GM19025 (cell line): Measurements from ENCODE around the gene YDJC.
"Not testable (repeated sequence)": the region's sequence is repeated elsewhere in the genome, so short reads cannot be mapped to it uniquely, and the experiment has no call there.

Source experiments
- ATAC-seq: cut with Tn5 transposase; IDR thresholded peaks from one replicate; pipeline ENCODE4 v1.9.1; 2021; ENCODE audit warnings: mild to moderate bottlenecking, low read depth, moderate library complexity; ENCODE audit not compliant: unreplicated experiment

Gene YDJC

DNA sequence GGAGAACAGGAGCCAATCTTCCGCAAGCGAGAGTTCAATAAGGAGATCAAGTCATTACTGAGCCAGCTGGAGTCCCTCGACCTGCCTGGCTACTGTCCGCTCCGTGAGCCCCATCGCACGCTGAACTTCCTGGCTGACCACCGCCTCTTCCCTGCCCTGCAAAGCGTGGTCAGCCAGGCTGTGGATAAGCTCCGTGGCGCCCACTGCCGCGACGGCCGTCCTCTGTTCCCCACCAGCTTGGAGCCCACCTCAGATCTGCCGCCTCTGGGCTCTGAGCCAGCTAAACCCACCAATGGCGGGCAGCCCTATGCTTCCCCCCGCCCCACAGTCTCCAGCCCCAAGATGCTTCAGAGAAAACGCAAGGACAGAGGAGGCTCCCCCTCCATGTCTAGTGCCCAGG is 5.0 kb upstream of the YDJC start:
- no peak for ATAC-seq

DNA sequence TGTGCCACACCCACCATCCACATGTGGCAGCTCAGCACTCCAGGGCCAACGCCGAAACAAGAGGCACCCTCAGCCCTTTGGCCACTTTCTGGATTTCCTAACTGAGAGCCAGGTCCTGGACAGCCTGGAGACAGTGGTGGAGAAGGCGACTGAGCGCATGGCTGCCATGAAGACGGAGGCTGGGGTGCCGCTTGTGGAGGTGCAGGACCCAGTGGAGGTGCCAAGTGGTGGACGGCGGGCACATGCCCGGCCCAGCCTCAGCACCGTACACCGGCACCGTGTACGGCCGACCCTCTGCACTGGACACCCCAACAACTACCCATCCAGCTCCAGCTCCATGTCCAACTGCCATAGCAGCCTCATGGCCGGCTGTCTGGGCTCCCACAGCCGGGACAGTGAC is 4.3 kb upstream of the YDJC start:
- ATAC-seq, result no peak

DNA sequence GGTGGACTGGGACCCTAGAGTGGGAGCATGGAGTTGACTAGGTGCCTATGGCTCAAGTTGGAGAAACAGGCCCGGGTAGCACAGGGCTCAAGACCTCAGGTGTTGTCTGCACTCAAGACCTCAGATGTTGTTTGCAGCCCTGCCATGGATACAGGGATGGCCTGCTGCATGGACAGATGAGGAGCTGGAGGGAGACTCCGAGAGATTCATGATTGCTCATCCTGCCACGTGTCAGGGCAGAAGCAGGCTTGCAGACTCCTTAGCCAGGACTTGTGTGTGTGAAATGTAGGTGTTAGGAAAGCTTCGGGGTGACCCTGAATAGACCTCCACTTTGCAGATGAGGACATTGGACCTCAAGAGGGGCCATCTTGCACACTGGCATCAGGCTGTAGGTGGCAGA is 3.7 kb upstream of the YDJC start:
- no peak for ATAC-seq

DNA sequence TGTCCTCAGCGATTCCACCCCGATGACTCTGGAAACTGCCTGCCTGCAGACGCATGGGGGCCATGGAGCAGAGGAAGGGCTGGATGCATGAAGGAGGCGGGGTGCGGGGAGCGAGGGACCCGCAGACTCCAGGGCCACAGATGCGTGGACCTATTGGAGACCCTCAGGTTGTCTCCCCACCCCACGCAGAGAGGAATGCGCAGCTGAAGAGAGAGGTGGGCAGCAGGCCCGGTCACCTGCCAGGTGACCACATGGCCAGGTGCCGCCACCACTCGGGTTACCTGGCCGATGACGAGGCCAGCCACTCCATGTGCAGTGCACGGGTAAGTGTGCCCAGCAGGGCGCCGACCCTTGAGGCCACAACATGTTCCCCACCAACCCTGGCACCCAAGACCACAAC is 3.1 kb upstream of the YDJC start:
- ATAC-seq, result no peak

DNA sequence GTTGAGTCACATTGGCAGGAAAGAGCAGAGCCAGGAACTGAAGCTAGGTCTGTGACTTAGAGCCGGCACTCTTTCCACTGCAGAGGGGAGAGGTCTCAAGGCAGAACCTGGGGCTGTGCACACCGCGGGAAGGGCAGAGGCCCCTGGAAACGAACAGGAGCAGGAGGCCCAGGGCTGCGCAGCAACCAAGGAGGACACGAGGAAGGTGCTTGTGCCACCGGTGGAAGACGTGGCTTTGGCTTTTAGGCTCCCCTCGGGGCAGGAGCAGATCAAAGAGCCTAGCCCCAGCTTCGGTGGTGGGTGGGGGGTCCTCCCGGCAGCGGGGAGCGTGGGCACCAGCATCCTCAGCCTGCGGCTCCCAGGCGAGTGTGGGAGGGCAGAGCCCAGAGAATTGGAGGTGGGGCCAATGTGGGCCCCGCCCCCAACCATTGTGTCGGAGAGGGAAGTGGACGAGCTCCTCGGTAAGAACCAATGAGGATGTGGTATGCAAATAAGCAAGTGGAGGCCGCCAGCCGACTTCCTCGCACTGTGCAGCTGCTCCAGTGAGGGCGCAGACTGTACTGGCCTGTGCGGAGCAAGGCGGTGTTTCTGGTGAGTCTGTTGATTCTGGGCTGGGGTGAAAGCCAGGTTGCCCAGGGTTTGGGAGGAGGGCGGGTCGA is 2.5 kb upstream of the YDJC start, which contains the start of gene CCDC116:
Gene CCDC116, plus strand, starts transcription at position 524 of the 659 bp plus-strand sequence. CDS start 422 bp downstream, outside the sequence.
- ATAC-seq, result no peak

DNA sequence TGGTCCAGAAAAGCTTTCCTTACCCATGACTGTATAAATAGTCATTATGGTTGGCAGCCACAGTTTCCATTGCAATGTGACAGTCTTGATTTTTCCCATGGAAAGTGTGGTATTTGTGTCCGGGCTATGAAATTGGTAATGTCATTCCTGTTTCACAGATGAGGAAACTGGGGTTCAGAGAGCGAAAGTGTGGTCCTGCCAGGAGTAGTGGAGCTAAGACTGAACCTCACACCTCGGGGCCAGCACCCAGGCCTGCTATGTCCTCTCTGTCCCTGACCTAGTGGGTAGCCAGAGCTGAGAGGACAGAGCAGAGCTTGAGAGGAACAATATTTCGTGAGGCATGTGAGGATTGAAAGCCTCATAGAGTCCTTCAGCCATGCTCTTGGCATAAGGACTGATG is 1.2 kb upstream of the YDJC start:
- no peak for ATAC-seq

DNA sequence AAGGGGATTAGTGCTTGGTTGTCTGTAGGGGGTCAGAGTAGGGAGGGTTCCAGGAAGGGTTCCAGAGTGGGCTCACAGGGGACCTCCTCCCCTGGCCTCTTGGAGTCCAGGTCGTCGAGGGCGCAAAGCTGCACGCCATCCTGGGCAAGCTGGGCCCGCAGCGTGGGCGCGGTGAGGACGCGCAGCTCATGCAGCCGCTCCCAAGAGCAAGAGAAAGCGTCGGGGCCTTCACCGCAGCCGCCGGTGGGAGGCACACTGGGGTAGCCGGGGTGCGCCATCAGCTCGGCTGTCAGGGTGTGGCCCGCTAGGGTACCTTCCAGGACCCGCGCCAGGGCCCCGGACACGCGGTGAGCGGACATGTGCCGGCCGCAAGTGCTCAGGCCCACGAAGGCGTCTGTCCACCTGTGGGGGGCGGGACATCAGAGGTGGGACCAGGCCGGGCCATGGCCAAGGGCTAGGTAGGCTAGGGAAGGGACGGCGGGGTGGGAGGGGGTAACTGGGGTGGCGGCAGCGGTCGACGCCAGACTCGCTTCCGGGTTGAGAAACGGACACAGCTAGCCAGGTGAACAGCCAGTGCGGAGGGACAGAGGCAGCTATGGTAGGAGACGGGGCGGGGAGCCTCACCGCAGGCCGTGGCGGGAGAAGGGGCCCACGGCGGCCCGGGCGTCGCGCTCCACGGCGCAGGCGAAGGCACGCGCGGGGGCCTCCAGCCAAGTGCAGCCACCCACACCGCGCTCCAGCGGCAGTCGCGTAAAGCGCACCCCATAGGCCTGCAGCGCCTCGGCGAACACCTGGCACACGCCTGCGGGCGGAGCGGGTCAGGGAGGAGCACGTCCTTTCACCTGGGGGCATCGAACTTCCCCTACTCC is 1.2 kb downstream of the YDJC start:
- ATAC-seq, result peak; percentile 19

DNA sequence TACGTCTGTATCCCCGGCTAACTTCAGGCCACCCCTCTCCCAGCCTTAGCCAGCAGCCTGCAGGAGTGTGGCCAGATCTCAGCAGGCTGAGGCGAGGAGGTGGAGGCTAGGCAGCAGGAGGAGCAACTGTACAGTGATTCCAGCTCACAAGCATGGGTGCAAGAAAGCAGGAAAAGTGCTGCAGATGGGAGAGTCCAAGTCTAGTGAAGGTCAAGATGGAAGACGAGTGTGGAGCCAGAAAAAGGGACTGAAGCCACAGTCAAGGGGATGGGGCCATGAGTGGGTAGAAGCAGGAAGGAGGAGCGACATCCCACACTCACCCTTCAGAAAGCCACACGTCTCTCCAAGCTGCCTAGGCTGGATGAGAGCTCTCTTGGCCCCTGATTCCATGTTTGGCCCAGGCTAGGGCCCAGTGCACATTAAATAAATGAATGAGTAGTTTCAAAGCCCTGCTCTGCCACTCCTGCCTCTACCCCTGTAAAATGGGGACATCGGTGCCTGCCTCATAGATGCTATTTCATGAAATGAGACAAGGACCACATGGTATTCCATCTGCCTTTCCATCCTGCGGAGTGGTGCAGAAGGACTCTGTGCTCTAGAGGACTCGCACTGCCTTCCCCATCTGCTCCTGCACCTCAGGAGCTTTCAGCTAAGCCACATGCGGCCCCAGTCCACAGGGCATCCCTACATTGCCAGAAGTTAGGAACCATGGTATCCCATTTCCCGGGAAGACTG is 2.9 kb downstream of the YDJC start:
- no peak for ATAC-seq

DNA sequence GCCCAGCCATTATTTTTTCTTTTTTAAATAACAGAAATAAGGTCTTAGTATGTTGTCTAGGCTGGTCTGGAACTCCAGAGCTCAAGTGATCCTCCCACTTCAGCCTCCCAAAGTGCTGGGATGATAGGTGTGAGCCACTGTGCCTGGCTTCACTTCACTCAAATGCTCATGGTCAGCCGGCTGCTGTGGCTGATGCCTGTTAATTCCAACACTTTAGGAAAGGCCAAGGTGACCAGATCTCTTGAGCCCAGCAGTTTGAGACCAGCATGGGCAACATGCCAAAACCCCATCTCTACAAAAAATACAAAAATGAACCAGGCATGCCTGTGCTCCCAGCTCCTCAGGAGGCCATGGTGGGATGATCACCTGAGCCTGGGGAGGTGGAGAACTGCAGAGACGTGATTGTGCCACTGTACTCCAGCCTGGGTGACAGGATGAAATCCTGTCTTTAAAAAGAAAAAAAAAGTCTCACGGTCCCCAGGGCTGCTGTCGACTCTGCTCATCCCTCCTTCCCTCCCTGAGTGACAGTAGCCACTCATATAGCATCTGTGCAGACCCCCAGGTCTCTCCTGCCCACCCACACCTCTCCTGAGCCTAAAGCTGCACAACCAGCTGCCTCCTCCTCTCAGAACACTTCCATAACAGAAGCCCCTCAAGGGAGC is 3.6 kb downstream of the YDJC start:
- no peak for ATAC-seq

DNA sequence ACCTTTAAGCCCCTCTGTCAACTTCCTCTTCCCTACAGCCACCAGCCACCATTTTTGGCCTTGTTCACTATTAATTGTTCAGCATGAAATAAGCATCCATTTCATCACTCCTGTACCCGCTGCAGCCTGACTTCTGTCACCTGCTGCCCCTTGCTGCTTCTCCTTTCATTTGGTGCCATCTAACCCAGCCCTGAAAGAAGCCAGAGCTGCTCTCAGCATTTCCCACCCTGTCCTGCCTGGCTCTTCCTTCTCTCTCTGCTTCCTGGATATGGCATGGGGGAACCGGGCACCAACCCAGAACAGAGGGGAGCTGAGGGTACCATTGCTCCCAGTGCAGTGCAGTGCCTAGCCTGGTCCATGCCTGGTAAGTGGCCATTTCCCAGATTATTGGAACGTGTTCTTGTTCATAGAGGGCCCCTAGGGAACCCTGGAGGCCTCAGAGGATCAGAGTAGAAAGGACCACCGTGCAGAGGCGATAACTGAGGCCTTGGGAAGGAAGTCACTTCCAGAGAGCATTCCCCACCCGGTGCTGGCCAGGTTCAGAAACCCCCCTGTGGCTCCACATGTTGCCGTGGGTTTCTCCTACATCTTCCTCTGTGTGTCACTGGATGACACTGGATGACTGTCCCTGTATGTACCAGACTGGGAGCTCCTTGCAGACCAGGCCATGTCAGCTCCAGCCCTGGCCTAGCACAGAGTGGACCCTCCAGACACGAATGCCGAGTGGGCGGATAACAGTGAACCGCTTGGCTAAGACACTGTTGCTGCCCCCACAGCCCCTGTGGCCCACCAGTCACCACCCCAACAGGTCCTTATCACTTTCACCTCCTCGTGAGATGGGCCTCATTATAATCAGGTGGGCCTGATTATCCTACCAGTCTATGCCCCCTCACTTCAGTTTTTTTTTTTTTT is 4.7 kb downstream of the YDJC start:
- no peak for ATAC-seq

DNA sequence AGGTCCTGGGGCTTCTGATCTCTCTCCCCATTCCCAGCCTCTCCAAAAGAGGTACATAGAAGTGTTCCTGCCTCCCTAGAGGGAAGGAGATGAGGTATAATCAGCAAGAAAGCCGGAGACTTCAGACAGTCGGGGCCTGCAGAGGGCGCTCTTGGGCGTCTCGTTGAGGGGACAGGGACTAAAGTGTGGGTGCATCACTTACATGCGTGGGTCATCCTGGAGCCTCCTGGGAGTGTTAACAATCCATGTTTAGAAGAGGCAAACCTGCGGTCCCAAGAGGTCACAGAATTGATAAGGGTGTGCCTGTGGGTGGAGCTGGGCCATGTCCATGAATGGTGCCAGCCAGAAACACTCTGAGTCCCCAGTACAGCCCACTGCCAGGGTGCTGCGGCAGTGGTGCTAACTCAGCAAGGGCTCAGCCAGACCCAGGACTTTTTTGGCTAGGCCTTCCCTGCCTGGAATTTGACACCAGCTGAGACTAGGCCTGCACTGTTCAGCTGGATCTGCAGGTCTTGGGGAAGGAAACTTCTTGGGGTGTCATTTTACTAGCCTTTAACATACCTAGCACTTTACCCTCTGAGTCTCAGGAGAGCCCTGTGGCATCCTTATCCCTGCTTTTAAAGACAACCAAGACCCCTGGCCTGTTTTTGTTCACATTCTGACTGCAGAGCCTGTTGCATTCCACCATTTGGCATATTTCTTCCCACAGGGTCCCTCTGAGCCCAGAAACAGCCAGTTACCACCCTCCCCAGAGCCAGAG is 5.5 kb downstream of the YDJC start:
- ATAC-seq, result no peak

DNA sequence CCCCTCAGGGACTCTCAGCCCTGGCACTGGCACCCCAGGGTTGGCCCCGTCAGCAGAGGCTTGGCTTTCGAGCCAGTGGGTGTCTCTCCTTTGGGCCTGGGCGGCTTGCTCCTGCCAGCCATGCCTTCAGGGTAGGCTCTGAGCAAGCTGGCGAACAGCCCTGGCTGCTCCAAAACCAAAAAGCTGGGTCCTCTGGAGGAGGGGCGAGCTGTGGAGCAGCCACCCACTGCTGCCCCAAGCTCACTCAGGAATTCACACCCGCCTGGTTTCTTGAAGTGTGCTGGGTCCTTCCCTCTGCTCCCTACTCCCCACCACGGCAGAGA is 6.2 kb downstream of the YDJC start:
- ATAC-seq, result no peak

DNA sequence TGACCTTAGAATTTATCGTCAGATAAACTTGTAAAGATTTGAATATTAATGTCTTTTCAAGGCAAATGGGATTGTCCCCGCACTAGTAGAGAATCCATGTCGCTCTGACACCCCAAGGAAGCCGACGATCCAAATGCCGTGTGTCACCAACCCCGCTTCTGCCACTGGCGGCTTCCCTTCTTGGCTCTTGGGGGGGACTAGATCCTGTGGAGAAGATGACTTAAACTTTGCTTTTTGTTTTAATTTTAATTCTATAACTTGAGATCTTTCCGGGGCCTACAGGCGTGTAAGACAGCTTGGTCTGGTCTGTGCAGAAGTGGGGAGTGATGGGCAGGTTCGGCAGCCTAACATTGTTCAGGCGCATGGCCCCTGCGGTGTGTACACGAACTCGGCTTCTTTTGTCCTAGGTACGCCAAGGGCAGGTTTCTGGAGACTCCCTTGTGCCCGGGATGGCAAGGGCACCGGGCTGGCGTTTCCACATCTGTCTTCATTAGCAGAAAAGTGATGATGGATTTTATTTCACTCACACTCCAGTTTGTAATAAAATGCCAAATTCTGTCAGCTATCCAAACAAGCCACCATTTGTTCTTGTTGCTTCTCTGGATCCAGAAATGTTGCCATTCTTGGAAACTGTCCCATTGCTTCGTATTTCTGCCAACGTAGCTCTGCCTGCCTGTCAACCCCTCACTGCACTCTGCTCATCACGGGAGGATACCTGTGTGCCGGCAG is 6.7 kb downstream of the YDJC start:
- no peak for ATAC-seq

DNA sequence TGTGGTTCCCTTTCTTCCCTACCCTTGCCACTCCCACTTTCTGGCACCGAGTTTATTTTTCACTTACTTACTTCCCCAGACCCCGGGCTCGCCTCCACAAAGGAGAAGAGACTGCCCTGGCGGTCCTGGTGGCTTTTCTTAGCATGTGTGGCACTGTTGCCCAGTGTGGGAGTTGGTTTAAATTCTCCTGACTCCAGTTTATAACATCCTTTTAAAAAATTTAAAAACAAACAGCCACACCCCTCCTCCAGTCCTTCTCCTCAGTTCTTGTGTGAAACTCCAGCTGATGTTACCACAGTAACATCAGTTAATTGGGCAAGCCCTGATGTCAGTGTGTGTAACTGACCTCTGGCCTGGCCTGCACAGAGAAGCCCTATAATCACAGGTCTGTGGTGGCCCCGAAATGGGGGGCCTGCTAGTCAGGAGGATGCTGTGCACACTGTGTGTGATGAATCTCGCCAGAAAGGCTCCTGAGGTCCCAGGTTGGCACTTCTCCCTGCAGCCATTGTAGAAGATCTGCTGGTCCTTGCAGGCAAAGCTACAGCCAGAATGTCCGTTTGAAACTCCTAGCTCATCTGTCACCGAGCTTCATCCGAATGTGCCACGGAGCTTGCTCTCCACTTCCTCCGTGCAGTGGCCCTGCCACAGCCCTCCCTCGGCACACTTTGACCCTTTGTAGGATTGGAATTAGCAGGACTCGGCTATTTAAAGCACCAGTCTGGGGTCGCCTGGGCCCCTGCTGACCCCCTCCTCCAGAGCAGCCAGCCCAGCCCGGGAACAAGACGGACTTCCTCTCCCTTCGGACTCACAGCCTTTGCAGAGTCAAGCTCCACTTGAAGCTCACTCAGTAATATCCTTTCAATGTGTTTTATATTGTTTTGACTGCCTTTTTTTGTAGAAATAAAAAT is 7.6 kb downstream of the YDJC start:
- ATAC-seq, result no peak

DNA sequence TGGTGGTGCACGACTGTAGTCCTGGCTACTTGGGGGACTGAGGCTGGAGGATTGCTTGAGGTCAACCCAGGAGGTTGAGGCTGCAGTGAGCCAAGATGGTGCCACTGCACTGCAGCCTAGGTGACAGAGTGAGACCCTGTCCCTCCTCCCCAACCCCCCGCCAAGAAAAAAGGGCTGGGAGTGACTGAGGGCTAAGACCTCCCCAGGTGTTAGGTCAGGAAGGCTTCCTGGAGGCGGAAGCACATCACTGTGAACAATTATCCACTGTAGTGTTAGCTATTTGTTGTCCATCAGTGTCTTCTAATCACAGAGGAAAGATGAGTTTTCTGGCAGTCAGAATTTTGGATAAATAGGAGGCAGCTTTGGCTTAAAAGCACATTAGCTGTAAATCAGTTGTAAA is 8.8 kb downstream of the YDJC start:
- ATAC-seq, result no peak

DNA sequence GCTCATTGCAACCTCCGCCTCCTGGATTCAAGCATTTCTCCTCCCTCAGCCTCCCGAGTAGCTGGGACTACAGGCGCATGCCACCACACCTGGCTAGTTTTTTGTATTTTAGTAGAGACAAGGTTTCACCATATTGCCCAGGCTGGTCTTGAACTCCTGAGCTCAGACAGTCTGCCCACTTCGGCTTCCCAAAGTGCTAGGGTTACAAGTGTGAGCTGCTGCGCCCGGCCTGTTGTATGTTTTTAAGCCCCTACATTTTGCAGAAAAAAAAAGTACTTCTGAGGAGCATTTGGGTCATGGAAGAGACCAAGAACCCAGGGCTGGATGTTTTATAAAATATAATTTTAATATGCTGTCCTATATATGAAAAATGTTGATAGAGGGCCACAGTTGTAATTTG is 12.5 kb downstream of the YDJC start:
- ATAC-seq, result not testable (repeated sequence)

DNA sequence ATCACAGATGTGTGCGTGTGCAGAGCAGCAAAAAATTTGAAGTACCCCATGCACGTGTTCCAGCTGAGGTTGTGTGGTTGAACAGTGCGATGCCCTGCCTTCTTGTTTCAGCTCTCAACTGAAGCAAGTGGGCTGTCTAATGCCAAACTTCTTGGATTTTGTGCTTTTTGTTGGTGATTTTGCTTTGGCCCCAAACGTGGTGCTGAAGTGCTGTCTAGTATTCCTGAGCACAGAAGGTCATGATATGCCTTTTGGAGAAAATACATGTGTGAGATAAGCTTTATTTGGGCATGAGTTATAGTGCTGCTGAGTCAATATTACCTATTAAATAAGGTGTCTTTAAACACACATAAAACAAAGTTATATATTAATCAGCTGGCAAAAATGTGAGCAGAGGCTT is 14.1 kb downstream of the YDJC start:
- ATAC-seq, result no peak
